Prostate gland (tissue), 2 donors: ENCODE results near the gene ANXA2.
A peak's percentile ranks its signal among the peaks of the same experiment; 100 is the strongest.

ENCODE experiments used
- POLR2AphosphoS5 ChIP-seq: sonication (generic); formaldehyde crosslinking; IDR thresholded peaks from one replicate; pipeline ENCODE4 v1.6.1; 2017; ENCODE audit warnings: antibody characterized with exemption
- TF ChIP-seq, protein P1 (sequence below), 4 experiments: fragments of 200-600 bp in 2 of 4; fragments of 450-650 bp in 2 of 4; sonication (generic) in 2 of 4; IDR thresholded peaks; 1 replicate in 3 of 4; 2 replicates in 1 of 4; pipeline ENCODE4 v1.5.1; 2016 to 2019; ENCODE audit warnings: antibody characterized with exemption in 4 of 4, mild to moderate bottlenecking in 2 of 4, moderate library complexity in 2 of 4

DNA sequence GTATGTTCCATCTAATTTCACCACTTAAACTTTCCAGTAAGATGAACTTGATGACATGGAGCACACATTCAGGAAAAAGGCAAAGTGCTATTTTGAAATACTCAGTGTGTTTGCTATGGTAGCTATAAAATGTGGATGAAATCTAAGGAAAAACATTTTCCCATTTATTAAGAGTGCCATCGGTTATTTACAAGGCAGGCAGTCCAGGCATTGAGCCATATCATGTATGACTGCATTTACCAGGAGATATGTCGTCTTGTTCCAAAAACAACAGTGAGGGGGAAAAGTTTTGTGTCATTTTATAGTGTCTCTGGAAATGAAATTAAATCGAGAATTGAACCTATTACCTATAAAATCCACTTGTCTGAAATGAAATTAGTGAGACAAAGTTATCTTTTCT is 13.7 kb downstream of the ANXA2 start:
- TF ChIP-seq, protein P1, sequence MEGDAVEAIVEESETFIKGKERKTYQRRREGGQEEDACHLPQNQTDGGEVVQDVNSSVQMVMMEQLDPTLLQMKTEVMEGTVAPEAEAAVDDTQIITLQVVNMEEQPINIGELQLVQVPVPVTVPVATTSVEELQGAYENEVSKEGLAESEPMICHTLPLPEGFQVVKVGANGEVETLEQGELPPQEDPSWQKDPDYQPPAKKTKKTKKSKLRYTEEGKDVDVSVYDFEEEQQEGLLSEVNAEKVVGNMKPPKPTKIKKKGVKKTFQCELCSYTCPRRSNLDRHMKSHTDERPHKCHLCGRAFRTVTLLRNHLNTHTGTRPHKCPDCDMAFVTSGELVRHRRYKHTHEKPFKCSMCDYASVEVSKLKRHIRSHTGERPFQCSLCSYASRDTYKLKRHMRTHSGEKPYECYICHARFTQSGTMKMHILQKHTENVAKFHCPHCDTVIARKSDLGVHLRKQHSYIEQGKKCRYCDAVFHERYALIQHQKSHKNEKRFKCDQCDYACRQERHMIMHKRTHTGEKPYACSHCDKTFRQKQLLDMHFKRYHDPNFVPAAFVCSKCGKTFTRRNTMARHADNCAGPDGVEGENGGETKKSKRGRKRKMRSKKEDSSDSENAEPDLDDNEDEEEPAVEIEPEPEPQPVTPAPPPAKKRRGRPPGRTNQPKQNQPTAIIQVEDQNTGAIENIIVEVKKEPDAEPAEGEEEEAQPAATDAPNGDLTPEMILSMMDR (IDR thresholded peaks at IDR 0.05): no peak
- peak; percentile 51 for TF ChIP-seq POLR2AphosphoS5
